Keratinocyte (primary cell): ENCODE results near the gene IRGQ.

ENCODE experiments used
- EZH2 ChIP-seq: IDR thresholded peaks from one replicate; pipeline ENCODE4 v1.6.1; 2012; ENCODE audit warnings: inconsistent platforms, mild to moderate bottlenecking, low read length, moderate library complexity
- TF ChIP-seq, protein P1 (sequence below), 3 experiments: IDR thresholded peaks in 1 of 3; conservative IDR thresholded peaks in 1 of 3; optimal IDR thresholded peaks in 1 of 3; 2 replicates in 2 of 3; 3 replicates in 1 of 3; pipeline versions ENCODE3 to v1.5.1; 2011; ENCODE audit warnings: low read length in 3 of 3, mild to moderate bottlenecking in 3 of 3, moderate library complexity in 2 of 3, control low read depth in 1 of 3, inconsistent platforms in 1 of 3; ENCODE audit not compliant: insufficient read depth in 2 of 3; ENCODE audit errors: extremely low read depth in 1 of 3

DNA sequence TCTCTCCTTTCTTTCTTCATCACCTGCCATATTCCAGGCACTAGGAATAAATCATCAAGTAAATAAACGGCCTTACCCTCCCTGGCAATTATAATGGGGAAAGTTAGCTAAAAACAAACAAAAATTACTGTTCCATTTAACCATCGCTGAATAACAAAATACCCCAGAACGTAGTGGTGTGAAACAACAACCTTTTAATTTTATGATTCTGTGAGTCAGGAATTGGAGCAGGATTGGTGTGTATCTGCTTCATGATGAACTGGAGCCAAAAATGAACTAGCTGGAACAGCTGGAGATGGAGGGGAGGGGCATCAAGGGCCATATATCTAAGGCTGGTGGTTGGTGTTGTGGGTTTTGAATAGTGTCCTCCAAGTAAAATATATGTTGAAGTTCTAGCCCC lies 47.4 kb upstream of the IRGQ start:
- TF ChIP-seq, protein P1, sequence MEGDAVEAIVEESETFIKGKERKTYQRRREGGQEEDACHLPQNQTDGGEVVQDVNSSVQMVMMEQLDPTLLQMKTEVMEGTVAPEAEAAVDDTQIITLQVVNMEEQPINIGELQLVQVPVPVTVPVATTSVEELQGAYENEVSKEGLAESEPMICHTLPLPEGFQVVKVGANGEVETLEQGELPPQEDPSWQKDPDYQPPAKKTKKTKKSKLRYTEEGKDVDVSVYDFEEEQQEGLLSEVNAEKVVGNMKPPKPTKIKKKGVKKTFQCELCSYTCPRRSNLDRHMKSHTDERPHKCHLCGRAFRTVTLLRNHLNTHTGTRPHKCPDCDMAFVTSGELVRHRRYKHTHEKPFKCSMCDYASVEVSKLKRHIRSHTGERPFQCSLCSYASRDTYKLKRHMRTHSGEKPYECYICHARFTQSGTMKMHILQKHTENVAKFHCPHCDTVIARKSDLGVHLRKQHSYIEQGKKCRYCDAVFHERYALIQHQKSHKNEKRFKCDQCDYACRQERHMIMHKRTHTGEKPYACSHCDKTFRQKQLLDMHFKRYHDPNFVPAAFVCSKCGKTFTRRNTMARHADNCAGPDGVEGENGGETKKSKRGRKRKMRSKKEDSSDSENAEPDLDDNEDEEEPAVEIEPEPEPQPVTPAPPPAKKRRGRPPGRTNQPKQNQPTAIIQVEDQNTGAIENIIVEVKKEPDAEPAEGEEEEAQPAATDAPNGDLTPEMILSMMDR (optimal IDR thresholded peaks at IDR 0.05 in 1 of 3, IDR thresholded peaks at IDR 0.05 in 1 of 3, conservative IDR thresholded peaks at IDR 0.05 in 1 of 3; ENCODE audit: extremely low read depth in 1 of 3, insufficient read depth in 2 of 3, low read length in 3 of 3): no peak
- TF ChIP-seq EZH2: no peak
